H1 (cell line): ENCODE measurements around the gene ALDOC.

ENCODE experiments used
- ATF3 ChIP-seq: IDR thresholded peaks from 2 replicates; pipeline ENCODE4 v1.6.1; 2011; ENCODE audit warnings: low read depth, mild to moderate bottlenecking, low read length; ENCODE audit not compliant: insufficient read depth
- RNF2 ChIP-seq: fragments of 200-900, 300-1000 bp; sonication (generic); IDR thresholded peaks from 2 replicates; pipeline ENCODE4 v1.7.1; 2016; ENCODE audit warnings: borderline replicate concordance, low read depth, mild to moderate bottlenecking, antibody characterized with exemption, low read length; ENCODE audit not compliant: poor library complexity, severe bottlenecking; ENCODE audit errors: missing control alignments
- TF ChIP-seq, protein P1 (sequence below): IDR thresholded peaks from 2 replicates; pipeline ENCODE4 v1.6.1; 2012; ENCODE audit warnings: low read length, inconsistent platforms

GRCh38 chr17:28598799-28599310, 22.2 kb upstream of the ALDOC start, which contains the start of gene SPAG5:
- TF ChIP-seq, protein P1, sequence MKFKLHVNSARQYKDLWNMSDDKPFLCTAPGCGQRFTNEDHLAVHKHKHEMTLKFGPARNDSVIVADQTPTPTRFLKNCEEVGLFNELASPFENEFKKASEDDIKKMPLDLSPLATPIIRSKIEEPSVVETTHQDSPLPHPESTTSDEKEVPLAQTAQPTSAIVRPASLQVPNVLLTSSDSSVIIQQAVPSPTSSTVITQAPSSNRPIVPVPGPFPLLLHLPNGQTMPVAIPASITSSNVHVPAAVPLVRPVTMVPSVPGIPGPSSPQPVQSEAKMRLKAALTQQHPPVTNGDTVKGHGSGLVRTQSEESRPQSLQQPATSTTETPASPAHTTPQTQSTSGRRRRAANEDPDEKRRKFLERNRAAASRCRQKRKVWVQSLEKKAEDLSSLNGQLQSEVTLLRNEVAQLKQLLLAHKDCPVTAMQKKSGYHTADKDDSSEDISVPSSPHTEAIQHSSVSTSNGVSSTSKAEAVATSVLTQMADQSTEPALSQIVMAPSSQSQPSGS: no peak; the same call in 1 of the 2 replicates
- TF ChIP-seq RNF2 (no peak), ATF3 (no peak)
